DMS 273 treated with DMSO at 0.1 percent for 48 hours (cell line): Measurements from ENCODE around the gene PRKCI.
"Not testable (repeated sequence)": the region's sequence is repeated elsewhere in the genome, so short reads cannot be mapped to it uniquely, and the experiment has no call there.

Source experiments
- DNase-seq: peaks from one replicate; lab custom pipeline; 2025; lab: John Stamatoyannopoulos, UW

Gene PRKCI

DNA sequence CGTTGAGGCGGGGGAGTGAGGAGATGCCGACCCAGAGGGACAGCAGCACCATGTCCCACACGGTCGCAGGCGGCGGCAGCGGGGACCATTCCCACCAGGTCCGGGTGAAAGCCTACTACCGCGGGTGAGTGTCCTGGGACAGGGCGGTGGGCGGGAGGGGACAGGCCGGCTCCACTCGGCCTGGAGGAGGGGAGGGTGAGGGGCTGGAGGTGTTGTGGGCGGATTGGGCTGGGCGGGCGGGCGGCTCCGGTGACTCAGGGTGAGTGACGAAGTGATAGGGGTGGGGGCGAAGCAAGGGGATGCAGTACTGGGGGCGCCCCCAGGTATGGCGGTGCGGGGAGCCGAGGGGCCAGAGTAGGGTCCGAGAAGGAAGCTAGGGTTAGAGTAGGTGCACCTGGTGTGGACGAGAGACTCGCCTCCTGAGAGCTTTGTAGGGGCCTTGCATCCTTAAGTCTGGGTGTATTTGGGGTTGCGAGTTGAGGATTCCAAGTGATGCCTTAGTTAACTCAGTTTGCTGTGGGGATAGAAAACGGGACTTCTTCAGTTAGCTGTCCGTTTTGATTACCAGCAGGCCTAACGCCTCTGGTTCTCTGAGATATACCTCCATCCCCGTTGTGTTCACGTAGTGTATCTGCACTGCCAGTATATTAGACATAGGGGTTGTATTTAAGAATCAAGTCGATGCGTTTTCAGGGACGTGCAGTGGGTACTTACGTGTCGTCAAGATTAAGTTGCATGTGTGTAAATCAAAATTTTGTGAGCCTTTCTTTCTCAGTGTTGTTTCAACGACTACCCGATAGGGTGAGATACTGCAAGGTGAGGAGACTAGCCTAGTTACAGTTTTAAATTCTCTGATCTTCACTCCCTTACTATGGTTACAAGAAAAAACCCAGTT lies 670 bp downstream of the PRKCI start:
- DNase-seq: peak; percentile 56

DNA sequence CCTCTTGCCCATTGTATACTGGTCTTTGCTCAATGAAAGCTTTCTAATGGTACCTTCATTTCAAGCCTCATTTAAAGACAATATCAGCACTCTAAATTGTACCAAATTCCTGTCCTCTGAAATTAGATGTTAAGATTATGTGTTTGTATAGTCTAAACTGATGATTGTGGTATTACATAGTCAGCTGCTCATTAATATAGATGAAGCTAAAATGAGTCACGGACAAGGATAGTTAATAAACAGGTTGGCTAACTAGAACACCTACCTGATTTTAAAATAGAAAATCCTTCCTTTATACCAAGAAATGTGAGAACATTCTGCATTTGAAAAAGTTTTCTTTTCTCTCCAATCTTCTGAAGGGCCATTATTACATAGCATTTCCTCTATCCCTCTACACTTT lies 2.9 kb downstream of the PRKCI start:
- DNase-seq: no peak

DNA sequence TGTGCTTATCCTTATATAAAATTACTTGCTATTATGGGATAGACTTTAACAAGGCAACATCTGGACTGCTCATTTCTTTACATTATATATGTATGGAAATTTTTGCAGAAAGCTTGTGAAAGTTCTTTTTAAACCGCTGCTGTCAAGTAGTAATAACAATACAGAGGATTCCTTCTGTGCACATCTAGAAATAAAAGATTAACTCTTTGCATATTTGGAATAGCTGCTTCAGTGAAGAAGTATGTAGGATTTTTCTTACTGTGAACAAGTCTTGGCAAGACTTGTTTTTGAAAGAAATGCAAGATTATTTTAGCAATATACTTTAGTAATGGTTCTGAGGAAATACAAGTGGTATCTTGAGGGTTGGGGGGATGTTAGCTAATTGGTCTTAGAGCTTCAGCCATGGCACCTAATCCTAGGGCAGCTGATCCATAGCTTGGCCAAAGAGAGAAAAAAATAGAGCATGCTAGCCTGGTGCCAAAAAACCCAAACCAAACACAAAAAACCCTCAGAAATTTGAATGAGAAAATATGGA lies 4.3 kb downstream of the PRKCI start:
- no peak for DNase-seq

DNA sequence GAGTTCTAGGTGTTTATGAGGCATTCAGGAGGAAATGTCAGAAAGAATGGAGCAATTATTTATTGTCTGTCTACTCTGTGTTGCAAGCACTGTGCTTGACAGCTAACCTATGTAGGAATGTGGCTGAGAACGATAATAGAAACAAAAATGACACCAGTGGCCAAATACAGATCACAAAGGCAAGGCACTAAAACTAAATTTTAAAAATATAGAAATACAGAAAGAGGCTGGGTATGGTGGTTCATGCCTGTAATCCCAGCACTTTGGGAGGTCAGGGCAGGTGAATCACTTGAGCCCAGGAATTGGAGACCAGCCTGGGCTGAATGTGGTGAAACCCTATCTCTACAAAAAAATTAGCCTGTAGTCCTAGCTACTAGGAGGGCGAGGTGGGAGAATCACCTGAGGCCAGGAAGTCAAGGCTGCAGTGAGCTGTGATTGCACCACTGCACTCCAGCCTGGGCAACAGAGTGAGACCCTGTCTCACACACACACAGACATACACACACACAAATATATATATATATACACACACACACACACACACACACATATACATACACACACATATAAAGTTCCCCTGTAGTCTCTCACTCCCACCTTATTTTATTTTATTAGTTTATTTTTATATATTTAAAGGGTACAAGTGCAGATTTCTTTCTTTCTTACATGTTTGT lies 6.0 kb downstream of the PRKCI start:
- no peak for DNase-seq

DNA sequence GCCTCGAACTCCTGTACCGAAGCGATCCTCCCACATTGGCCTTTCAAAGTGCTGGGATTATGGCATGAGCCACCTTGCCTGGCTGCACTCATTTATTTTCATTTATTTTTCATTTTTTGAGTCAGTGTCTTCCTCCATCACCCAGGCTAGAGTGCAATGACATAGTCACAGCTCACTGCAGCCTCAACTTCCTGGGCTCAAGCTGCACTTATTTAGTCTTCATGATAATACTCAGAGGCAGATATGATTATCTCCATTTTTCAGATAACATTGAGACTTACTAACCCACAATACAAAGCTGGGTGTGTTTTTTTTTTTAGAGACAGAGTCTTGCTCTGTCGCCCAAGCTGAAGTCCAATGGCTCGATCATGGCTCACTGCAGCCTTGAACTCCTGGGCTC lies 10.0 kb downstream of the PRKCI start:
- DNase-seq: no peak

DNA sequence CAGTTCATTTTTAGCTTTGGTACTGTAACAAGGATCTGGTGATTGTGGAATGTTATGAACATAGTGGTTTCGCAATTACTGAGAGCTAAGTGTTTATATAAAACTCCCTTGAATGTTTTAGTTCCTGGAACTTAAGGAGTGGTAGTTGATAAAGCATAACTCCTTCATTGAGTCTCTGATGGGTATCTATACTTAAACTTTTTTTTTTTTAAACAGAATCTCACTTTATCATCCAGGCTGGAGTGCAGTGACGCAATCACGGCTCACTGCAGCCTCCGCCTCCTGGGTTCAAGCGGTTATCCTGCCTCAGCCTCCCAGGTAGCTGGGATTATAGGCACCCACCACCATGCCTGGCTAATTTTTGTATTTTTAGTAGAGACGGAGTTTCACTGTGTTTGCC lies 11.3 kb downstream of the PRKCI start:
- no peak for DNase-seq

DNA sequence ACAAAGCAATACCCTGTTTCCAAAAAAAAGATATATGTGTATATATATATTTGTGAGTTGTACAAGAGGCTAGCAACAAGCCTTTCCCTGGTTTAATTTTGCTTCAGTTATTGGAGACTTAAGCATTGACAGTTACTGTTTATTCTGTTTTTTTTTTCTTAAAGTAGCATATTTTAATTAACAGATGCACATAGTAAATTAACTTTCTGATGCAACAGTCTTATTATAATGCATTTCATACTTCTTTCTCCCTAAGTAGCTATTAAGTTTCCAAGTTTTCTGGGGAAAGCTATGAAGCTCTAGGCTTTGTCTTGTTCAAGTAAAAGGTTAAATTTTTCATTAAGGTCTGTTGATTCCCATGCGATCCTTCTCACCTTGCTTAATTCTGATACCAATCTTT lies 17.9 kb downstream of the PRKCI start:
- DNase-seq: no peak

DNA sequence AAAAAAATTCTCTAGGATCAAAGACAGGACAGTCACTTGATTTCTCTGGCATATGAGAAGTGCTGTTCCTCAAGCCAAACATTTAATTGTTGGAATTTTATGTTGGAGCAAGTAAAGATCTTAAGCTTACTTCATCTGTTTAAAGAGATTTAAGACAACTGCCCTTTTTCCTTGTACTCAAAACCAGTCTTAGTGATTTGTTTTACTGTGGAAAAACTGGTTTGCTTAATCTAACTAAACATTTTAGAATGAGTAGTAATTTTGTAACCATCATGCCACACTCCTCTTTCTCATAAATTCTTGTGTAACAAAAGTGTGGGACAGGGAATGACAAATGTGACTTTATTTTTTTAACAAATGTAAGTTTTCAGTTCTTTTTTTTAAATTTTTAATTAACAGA lies 18.4 kb downstream of the PRKCI start:
- DNase-seq: no peak

DNA sequence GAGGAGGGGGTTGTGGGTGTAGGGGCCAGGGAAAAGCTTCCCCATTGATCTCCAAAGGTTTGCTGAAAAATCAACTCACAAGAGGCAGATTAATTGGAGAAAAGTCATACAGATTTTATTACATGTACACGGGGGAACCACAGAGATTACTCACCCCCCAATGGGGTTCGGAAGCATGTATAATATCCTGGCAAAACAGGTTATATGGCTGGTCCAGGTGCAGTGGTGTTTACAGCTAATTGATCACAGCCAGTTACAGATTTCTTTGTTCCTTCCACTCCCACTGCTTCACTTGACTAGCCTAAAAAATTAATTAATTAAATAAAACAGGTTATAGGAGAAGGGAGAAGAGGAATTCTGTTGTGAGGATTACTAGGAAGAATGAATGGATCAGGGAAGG lies 22.4 kb downstream of the PRKCI start:
- no peak for DNase-seq

DNA sequence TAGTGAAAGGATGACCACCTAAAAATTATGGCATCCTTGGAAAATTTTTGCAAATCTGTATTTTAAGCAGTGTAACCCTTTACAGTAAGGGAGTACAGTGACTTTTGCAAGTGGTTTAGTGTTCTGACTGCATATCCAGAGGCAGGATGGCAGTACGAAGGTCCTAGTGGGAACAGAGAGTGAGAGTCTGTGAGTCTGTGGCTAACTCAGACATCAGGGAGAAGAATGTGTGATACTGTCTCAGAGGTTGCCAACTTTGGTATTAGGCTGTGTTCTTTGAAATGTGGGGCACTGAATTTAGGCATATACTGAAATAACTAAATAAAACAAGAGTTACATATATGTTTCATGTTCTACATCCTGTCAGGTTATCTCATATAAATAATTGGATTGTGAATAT lies 25.7 kb downstream of the PRKCI start:
- DNase-seq: no peak

DNA sequence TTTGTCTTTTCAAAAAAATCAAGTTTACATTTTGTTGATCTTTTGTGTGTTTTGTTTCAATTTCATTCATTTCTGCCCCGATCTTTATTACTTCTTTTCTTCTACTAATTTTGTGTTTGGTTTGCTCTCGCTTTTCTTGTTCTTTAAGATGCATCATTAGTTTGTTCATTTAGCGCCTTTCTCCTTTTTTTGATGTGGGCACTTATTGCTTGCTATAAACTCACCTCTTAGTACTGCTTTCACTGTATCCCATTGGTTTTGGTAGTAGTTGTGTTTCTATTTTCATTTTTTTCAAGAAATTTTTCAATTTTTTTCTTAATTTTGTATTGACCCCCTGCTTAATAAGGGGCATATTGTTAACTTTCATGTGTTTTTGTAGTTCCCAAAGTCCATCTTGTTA lies 34.4 kb downstream of the PRKCI start:
- no peak for DNase-seq

DNA sequence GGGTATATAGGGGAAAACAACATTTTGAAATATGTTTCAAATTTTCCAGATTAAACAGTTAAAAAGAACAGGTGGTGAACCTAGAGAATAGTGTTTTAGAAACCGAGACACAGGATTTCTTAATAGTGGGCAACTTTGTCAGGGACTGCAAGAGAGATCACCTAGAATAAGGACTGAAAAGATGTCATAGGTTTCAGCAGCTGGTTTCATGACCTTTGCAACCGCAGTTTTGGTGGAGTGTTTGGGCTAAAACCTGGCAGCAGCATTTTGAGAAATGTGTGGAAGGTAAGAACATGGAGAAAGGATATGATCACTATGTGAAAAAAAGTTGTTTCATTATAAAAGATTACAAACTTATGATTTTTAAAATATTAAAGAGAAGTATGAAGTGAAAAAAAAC lies 34.9 kb downstream of the PRKCI start:
- no peak for DNase-seq

GRCh38 chr3:170258105-170258487 lies 35.9 kb downstream of the PRKCI start:
- DNase-seq: no peak

DNA sequence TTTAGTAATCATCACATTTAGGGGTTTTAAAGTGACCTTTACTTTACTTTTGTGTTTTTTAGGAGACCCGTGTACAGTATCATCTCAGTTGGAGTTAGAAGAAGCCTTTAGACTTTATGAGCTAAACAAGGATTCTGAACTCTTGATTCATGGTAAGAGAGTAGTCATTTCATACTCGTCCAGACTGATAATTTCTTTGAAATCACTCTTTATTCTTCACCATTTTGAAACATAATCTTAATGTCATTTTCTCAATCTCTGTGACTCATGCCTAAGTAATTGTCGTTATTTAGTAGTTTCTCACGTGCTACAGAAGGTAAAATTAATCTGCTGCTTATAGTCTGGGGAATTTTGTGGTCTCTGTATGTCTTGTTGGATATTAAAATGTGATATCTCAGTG lies 37.7 kb downstream of the PRKCI start:
- no peak for DNase-seq

GRCh38 chr3:170267793-170268192 lies 45.6 kb downstream of the PRKCI start:
- no peak for DNase-seq

DNA sequence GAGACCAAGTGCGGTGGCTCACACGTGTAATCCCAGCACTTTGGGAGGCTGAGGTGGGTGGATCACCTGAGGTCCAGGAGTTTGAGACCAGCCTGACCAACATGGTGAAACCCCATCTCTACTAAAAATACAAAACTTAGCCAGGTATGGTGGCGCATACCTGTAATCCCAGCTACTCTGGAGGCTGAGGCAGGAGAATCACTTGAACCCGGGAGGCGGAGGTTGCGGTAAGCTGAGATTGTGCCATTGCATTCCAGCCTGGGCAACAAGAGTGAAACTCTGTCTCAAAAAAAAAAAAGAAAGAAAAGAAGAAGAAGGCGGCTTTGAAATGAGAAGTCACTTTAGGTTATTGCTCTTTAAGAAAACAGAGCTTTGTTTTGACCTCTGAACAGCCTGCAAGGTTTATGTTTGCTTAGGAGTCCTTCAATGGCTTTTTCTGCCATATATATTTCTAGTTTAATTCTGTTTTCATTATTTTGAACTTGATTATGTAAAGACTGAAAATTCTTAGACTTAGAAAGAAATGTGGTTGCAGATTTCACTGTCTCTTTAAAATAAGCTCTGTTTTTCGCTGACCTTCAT lies 47.5 kb downstream of the PRKCI start:
- not testable (repeated sequence) for DNase-seq

DNA sequence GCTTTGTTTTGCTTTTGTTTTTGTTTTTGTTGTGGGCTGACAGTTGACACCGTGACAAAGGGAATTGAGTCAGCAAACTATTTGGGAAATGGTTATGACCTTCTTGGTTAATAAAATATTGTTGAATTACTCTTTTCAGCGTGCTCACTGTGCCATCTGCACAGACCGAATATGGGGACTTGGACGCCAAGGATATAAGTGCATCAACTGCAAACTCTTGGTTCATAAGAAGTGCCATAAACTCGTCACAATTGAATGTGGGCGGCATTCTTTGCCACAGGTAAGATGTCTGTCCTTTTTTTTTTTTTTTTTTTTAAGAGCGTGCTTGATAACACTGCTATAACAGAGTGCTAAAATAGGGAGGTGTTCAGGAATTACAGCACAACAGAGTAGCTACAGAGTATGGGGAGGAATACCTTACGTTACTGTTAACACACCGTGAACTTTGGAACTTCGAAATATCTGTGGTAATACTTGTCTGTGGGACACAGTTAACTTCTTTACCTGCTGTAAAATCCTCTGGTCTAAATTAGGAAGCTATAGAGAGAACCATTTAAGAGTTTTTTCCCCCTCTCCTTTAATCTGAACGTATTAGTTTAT lies 48.2 kb downstream of the PRKCI start:
- no peak for DNase-seq

GRCh38 chr3:170274641-170275040 lies 52.4 kb downstream of the PRKCI start:
- DNase-seq: no peak

- DNase-seq: no peak
Measured at GRCh38 chr3:170275832-170276231, 53.6 kb downstream of the PRKCI start.

DNA sequence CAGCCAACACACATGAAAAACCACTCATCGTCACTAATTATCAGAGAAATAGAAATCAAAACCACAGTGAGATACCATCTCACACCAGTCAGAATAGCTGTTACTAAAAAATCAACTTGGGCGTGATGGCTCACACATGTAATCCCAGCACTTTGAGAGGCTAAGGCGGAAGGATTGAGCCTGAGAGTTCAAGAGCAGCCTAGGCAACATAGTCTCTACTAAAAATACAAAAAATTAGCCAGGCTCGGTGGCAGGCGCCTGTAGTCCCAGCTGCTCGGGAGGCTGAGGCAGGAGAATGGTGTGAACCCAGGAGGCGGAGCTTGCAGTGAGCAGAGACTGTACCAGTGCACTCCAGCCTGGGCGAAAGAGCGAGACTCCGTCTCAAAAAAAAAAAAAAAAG lies 55.1 kb downstream of the PRKCI start:
- not testable (repeated sequence) for DNase-seq

DNA sequence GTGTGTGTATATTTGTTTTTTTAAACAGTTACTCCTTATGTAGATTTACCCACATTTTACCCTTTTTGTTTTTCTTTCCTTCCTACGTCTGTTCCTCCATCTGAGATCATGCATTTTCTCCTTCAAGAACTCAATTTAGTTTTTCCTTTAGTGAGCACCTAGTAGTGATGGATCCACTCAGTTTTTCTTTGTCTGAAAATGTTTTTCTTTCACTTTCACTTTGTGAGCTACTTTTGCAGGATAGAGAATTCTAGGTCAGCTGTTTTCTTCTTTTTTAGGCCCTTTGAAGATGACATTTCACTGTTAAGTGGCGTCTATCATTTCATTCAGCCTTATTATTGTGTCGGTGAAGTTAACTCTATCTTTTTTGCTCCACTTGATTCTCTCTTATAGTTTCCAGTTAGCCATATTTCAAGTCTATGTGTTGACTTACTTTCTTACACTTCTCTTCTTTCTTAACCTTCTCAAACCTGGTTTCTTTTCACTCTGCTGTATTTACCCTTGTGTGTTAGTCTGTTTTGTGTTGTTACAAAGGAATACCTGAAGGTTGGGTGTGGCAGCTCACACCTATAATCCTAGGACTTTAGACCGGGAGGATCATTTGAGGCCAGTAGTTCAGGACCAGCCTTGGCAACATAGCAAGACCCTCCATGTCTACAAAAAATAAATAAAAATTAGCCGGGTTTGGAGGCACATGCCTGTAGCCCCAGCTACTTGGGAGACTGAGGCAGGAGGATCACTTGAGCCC lies 55.8 kb downstream of the PRKCI start:
- no peak for DNase-seq

GRCh38 chr3:170278627-170279026 lies 56.4 kb downstream of the PRKCI start:
- DNase-seq: peak; percentile 12
